Muscle of arm (tissue), 12 donors: Measurements from ENCODE around the gene CISD1. TPM values are rescaled to one million over a fixed set of nuclear protein-coding genes. Genes with fewer than 3 reads are reported as not detected.

Experiments used
- polyA plus RNA-seq, 12 donors: library from polyadenylated mRNA; unstranded; fragments of 120-200 nt; gene quantifications; one replicate each; pipeline ENCODE4 v1.2.1, GENCODE V29; 2013; ENCODE audit not compliant: insufficient read length in 12 of 12

Gene CISD1
- polyA plus RNA-seq, 12 donors = 18.8 to 36.7 (median 24.6) TPM; not detected in 1

Other genes with a start within 250 kb of the CISD1 start
- gene IPMK, start 1.3 kb upstream of the CISD1 start, polyA plus RNA-seq = 1 to 10 TPM in 11 of 12 donors, not detected in 1; 3.9 to 9.3 (median 4.4) TPM
- gene UBE2D1, start 65.8 kb downstream of the CISD1 start, polyA plus RNA-seq = 10 to 100 TPM in 11 of 12 donors, not detected in 1; 11.6 to 21.8 (median 19.4) TPM
- 10 to 100 TPM in 11 of 12 donors, not detected in 1; 30.0 to 40.9 (median 36.2) TPM for gene TFAM, start 116.2 kb downstream of the CISD1 start, polyA plus RNA-seq
- 10 to 100 TPM in 11 of 12 donors, not detected in 1; 16.2 to 25.9 (median 20.0) TPM for gene BICC1, start 243.7 kb downstream of the CISD1 start, polyA plus RNA-seq